ENCODE data around the gene SLC44A1.

DNA sequence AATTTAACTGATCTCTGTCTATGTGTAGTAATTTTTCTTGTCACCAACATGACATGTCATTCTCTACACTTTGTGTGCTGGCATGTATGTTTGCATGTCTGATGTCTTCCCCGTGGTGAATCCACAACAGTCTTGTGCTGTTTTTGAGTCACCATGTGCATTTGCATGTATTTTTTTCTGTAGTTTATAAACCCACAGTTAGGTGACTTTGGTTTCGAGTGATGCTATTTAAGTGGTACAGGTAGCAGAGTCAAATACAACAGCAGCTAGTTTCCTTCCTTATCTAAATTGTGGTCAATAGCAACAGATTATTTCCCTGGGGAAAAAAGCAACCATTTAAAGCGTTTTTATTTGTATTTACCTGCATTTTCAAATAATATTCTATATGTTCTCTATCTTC lies 113.5 kb downstream of the SLC44A1 start:
- TF ChIP-seq EZH2 (IDR thresholded peaks at IDR 0.05; ENCODE audit: insufficient read depth, poor library complexity, severe bottlenecking) (no peak), EZH2phosphoT487 (IDR thresholded peaks at IDR 0.05; ENCODE audit: insufficient read depth, low read depth) (no peak)

Measured in GM23248 (cell line).